GM18498 (cell line): Measurements from ENCODE around the gene DENR.
"Not testable (repeated sequence)": the region's sequence is repeated elsewhere in the genome, so short reads cannot be mapped to it uniquely, and the experiment has no call there.

Experiments used
- ATAC-seq: cut with Tn5 transposase; IDR thresholded peaks from one replicate; pipeline ENCODE4 v1.9.1; 2021; ENCODE audit warnings: mild to moderate bottlenecking, moderate library complexity; ENCODE audit not compliant: unreplicated experiment

DENR gene

GRCh38 chr12:122738571-122738970 lies 14.1 kb upstream of the DENR start:
- no peak for ATAC-seq

DNA sequence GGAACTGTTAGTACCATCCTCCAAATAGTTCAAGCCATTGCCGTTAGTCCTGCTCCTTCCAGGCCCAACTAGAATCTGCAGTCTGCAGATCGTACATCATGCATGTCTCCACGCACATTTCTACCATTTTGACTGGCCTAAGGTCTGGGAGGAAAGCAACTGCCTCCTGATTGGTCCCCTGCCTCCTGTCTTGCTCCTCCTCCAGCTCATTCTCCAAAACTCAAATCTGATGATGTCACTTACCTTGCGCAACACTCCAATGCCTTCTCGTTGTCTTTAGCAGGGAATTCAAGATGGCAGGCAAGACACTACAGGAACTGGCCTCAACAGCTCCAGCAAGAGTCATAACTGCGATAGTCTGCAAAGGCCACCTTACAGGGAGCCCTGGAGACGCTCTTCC lies 12.3 kb upstream of the DENR start:
- ATAC-seq: no peak

GRCh38 chr12:122743895-122744525 lies 8.6 kb upstream of the DENR start:
- no peak for ATAC-seq

GRCh38 chr12:122747224-122748135 lies 5.1 kb upstream of the DENR start:
- ATAC-seq: no peak

- ATAC-seq: no peak
Observed at GRCh38 chr12:122749569-122750332, 2.9 kb upstream of the DENR start.

GRCh38 chr12:122750781-122751515 lies 1.7 kb upstream of the DENR start:
- not testable (repeated sequence) for ATAC-seq

- ATAC-seq: no peak
Observed at GRCh38 chr12:122753319-122753650, 661 bp downstream of the DENR start.

DNA sequence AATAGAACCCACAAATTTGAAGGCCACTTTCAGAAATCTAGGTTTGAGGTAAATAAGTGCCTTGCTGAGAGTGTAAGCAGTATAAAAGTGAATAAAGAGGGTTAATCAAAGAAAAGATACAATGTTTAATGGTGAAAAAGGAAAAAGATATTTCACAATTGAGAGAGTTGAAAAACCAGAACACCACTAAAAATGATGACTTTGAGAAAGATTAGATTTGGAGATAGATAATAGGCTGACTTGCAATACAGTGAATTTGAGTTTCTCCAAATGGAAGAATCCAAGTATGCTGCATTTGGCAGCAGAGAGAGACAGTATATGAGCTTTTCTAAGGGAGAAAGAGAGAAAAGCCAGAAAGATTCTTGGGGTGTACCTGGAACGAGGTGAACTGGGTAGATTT lies 2.2 kb downstream of the DENR start:
- no peak for ATAC-seq

DNA sequence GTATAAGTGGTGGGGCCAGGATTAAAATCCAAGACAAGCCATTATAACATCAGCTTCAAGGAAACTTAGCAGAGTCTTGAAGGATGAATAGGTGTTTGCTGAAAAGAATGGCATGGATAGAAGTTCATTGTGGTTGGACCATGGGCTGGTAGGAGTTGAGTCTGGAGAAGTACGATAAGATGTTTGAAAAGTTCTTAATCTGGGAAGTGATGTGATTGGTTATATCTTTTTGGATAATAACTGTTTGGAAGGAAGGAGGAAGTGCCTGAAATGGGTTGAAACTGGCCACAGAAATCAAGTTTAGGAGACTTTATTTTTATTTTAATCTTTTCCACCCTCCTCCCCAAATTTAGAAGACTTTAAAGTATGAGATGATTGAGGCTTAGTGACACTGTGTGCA lies 4.9 kb downstream of the DENR start:
- ATAC-seq: no peak

DNA sequence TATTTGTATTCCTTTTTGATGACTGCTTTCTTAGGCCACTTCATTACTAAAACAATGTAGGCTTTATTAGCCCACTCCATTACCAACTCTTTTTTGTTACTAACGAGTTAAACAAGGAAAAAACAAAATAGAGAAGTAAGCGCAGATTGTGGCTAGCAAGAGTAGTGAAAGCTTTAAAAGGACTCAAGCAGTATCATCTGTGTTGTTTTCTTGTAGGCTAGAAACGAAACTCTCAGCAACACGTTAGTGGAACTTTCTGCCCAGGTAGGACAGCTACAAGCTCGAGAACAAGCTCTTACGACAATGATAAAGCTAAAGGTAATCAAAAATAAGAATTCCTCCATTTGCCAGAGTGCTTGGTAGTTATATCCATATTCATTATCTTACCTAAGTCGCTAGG lies 32.9 kb downstream of the DENR start:
- no peak for ATAC-seq

GRCh38 chr12:122788387-122788786 lies 35.8 kb downstream of the DENR start:
- no peak for ATAC-seq

DNA sequence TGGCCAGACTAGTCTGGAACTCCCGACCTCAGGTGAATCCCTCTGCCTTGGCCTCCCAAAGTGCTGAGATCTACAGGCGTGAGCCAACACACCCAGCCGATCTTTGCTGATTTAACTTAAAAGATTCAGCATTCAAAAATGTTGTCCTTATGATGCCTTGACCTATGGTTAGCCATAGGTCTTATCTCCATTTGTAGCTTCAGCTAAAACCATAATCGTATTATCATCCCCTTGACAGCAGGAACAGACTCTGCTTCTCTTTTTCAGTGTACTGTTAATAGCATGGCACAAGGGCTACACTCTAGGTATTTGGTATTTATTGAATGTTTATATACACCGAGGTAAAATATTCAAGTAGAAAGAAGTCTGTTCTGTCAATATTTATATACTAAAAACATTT lies 37.0 kb downstream of the DENR start:
- ATAC-seq: no peak

DNA sequence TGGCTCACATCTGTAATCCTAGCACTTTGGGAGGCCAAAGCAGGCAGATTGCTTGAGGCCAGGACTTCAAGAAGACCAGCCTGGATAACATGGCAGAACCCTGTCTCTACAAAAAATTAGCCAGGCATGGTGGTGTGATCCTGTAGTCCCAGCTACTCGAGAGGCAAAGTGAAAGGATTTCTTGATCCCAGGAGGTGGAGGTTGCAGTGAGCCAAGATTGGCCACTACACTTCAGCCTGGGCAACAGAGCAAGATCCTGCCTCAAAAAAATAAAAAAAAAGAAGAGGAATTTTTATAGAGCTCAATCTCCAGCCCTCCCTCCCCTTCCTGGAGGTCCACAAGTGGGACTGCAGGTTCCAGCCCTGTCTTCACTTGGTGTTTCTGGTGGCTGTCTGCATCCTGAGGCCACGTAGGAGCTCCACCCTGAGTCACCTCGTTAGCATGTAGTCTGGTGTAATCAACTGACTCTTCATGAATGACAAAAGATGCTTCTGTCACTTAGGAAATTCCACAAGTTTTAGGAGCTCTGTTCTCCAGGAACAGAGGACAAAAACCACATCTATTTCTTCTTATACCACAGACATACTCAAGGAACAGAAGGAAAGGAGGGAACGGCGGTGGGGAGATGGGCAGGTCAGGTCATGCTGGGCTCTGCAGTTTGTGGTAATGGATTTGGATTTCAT lies 37.9 kb downstream of the DENR start:
- no peak for ATAC-seq

GRCh38 chr12:122793685-122794106 lies 41.1 kb downstream of the DENR start:
- ATAC-seq: no peak

DNA sequence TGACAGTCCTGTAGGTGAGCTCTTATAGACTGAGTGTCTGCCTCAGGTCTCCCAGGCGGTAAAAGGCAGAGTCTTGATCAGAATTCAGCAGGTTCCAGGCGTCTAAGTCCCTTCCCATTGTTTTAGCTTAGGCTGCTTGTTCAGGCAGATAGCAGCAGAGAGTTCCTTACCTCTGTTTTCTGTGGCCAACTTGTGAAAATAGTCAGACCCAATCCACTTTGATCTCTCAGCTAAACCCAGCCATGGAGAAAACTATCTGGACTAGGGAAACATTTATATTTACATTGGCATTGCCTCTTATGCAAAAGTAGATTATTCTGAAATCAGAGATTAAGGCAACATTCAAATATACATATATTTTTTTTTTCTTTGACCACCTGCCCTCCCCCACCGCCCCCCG lies 43.2 kb downstream of the DENR start:
- ATAC-seq: no peak

- no peak for ATAC-seq
Observed at GRCh38 chr12:122799641-122800243, 47.1 kb downstream of the DENR start.

DNA sequence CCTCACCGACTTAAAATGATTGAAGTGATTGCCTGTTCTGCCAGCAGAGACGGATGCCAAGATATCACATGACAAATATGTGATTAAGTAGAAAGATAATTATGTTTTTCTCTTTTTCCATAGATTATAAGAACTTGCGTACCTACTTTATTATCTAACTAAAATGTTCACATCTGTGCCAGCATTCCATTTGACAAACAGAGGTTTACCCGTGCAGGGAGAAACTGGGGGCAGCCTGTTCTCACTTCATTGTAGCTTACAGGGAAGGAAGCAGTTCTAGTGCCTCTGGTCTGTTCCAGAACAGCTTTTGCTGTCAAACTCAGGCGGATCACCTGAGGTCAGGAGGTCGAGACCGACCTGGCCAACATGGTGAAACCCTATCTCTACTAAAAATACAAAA lies 51.3 kb downstream of the DENR start:
- ATAC-seq: no peak

- not testable (repeated sequence) for ATAC-seq
Observed at GRCh38 chr12:122804957-122805356, 52.3 kb downstream of the DENR start.

- no peak for ATAC-seq
Observed at GRCh38 chr12:122807651-122808050, 55.0 kb downstream of the DENR start.

GRCh38 chr12:122811777-122812176 lies 59.2 kb downstream of the DENR start:
- ATAC-seq: no peak
